Measurements from ENCODE around the gene GPC6.

- TF ChIP-seq, protein P1, sequence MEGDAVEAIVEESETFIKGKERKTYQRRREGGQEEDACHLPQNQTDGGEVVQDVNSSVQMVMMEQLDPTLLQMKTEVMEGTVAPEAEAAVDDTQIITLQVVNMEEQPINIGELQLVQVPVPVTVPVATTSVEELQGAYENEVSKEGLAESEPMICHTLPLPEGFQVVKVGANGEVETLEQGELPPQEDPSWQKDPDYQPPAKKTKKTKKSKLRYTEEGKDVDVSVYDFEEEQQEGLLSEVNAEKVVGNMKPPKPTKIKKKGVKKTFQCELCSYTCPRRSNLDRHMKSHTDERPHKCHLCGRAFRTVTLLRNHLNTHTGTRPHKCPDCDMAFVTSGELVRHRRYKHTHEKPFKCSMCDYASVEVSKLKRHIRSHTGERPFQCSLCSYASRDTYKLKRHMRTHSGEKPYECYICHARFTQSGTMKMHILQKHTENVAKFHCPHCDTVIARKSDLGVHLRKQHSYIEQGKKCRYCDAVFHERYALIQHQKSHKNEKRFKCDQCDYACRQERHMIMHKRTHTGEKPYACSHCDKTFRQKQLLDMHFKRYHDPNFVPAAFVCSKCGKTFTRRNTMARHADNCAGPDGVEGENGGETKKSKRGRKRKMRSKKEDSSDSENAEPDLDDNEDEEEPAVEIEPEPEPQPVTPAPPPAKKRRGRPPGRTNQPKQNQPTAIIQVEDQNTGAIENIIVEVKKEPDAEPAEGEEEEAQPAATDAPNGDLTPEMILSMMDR (IDR thresholded peaks at IDR 0.05; ENCODE audit: low read depth, low read length): no peak
- no peak for TF ChIP-seq POLR2A (IDR thresholded peaks at IDR 0.05; ENCODE audit: extremely low read depth, insufficient read length)
These were observed 184.6 kb downstream of the GPC6 start for GRCh38 chr13:93411186-93411680.

Measured in NB4 (cell line).